HCT116 (cell line): Measurements from ENCODE around the gene LRRC4C. TPM values are rescaled to one million over a fixed set of nuclear protein-coding genes. Genes with fewer than 3 reads are reported as not detected.

Experiments used
- ATAC-seq: fragments of 200-7000 bp; cut with Tn5 transposase; 2 replicates; pipeline ENCODE4 v1.9.1; 2020; ENCODE audit warnings: mild to moderate bottlenecking, moderate library complexity
- BruUV-seq: library from RNA; stranded (reverse); fragments of 400-500 nt; replicated peaks from 2 replicates; lab custom pipeline; 2021; lab: Mats Ljungman, UMichigan
- CTCF ChIA-PET: fragments of 300-600 bp; sonication (Branson Sonifier 250); formaldehyde crosslinking; loops from one replicate; lab custom pipeline; 2021; ENCODE audit warnings: antibody characterized with exemption; lab: Charles Lee
- POLR2A ChIA-PET: fragments of 300-600, 350-600 bp; sonication (Branson Sonifier 250); formaldehyde crosslinking; loops from one replicate; lab custom pipeline; 2021; ENCODE audit warnings: antibody characterized with exemption; lab: Charles Lee
- RAD21 ChIA-PET, 2 experiments: fragments of 300-600 bp; sonication (Branson Sonifier 250); formaldehyde crosslinking; loops; one replicate each; lab custom pipeline; 2023; ENCODE audit warnings: low total read pairs in 2 of 2; ENCODE audit not compliant: uncharacterized antibody in 2 of 2, unreplicated experiment in 2 of 2, low non-redundant PET in 1 of 2; lab: Charles Lee
- DNase-seq: peaks from one replicate; pipeline ENCODE4 v3.0.0-alpha.2; 2010; ENCODE audit warnings: low read depth, low spot score
- H2AFZ ChIP-seq: fragments of 200-600 bp; shearing (Covaris generic), sonication (generic); 2 replicates; pipeline ENCODE4 v1.6.1; 2017; ENCODE audit warnings: low read depth, mixed run types, mixed read lengths, antibody characterized with exemption, low read length; ENCODE audit not compliant: poor library complexity, severe bottlenecking
- H3K27ac ChIP-seq: 2 replicates; pipeline ENCODE4 v1.5.1; 2012; ENCODE audit warnings: low read depth, low read length
- H3K27me3 ChIP-seq: fragments of 200-600 bp; sonication (generic); 2 replicates; pipeline ENCODE4 v1.6.1; 2016; ENCODE audit warnings: mixed run types, low read length, mixed read lengths; ENCODE audit not compliant: insufficient read depth
- H3K36me3 ChIP-seq, 2 experiments: fragments of 200-500 bp in 1 of 2; fragments of 200-600 bp in 1 of 2; sonication (Bioruptor generic) in 1 of 2; sonication (generic) in 1 of 2; 2 replicates each; pipeline versions ENCODE4 v1.5.1 to v1.6.1; 2014 to 2016; ENCODE audit warnings: low read length in 2 of 2, inconsistent platforms in 1 of 2, mixed read lengths in 1 of 2, mixed run types in 1 of 2; ENCODE audit not compliant: insufficient read depth in 2 of 2, control insufficient read depth in 1 of 2
- H3K4me1 ChIP-seq, 2 experiments: fragments of 200-600 bp in 1 of 2; sonication (generic) in 1 of 2; 2 replicates each; pipeline versions ENCODE4 v1.5.1 to v1.6.1; 2012 to 2017; ENCODE audit warnings: low read length in 2 of 2, inconsistent platforms in 1 of 2, mild to moderate bottlenecking in 1 of 2, mixed read lengths in 1 of 2, mixed run types in 1 of 2, moderate library complexity in 1 of 2; ENCODE audit not compliant: insufficient read depth in 2 of 2, control insufficient read depth in 1 of 2
- H3K4me2 ChIP-seq: fragments of 200-600 bp; sonication (generic); 2 replicates; pipeline ENCODE4 v1.6.1; 2017; ENCODE audit warnings: mixed run types, low read length, mixed read lengths
- H3K4me3 ChIP-seq, 2 experiments: fragments of 200-600 bp in 1 of 2; sonication (generic) in 1 of 2; replicated peaks in 1 of 2; 2 replicates each; pipeline ENCODE4 v1.5.1; 2011 to 2016; ENCODE audit warnings: low read length in 2 of 2, control low read depth in 1 of 2, low read depth in 1 of 2, mild to moderate bottlenecking in 1 of 2, mixed read lengths in 1 of 2, mixed run types in 1 of 2
- H3K79me2 ChIP-seq: fragments of 200-600 bp; sonication (generic); 2 replicates; pipeline ENCODE4 v1.6.1; 2017; ENCODE audit warnings: mild to moderate bottlenecking, mixed run types, low read length, moderate library complexity, mixed read lengths; ENCODE audit not compliant: insufficient read depth
- H3K9ac ChIP-seq: fragments of 200-600 bp; sonication (generic); 2 replicates; pipeline ENCODE4 v1.6.1; 2016; ENCODE audit warnings: low read length, mixed read lengths
- H3K9me2 ChIP-seq: fragments of 200-600 bp; sonication (generic), shearing (Covaris generic); 2 replicates; pipeline ENCODE4 v1.6.1; 2017; ENCODE audit warnings: mixed run types, mild to moderate bottlenecking, moderate library complexity; ENCODE audit not compliant: insufficient read depth
- H3K9me3 ChIP-seq, 2 experiments: fragments of 200-500 bp in 1 of 2; fragments of 200-600 bp in 1 of 2; sonication (Bioruptor generic) in 1 of 2; sonication (generic) in 1 of 2; 2 replicates each; pipeline ENCODE4 v1.6.1; 2014 to 2017; ENCODE audit warnings: low read length in 2 of 2, mixed read lengths in 2 of 2, inconsistent platforms in 1 of 2, low read depth in 1 of 2, mild to moderate bottlenecking in 1 of 2, mixed run types in 1 of 2, moderate library complexity in 1 of 2; ENCODE audit not compliant: control insufficient read depth in 1 of 2, insufficient read depth in 1 of 2
- H4K20me1 ChIP-seq: fragments of 200-600 bp; sonication (generic), shearing (Covaris generic); 2 replicates; pipeline ENCODE4 v1.6.1; 2017; ENCODE audit warnings: mixed run types, mild to moderate bottlenecking, moderate library complexity; ENCODE audit not compliant: insufficient read depth
- CBX3 ChIP-seq: IDR thresholded peaks from 2 replicates; pipeline ENCODE4 v1.6.1; 2012; ENCODE audit warnings: low read depth
- ELF1 ChIP-seq: IDR thresholded peaks from 2 replicates; pipeline ENCODE4 v1.6.1; 2012; ENCODE audit warnings: low read depth, borderline replicate concordance
- EZH2 ChIP-seq: fragments of 200-600 bp; sonication (generic); IDR thresholded peaks from 2 replicates; pipeline ENCODE4 v1.6.1; 2017; ENCODE audit warnings: antibody characterized with exemption, mixed run types
- EZH2phosphoT487 ChIP-seq: fragments of 200-600 bp; IDR thresholded peaks from 2 replicates; pipeline ENCODE4 v1.6.1; 2018; ENCODE audit warnings: antibody characterized with exemption, borderline replicate concordance
- JUND ChIP-seq: IDR thresholded peaks from 2 replicates; pipeline ENCODE4 v1.6.1; 2012
- POLR2AphosphoS5 ChIP-seq: IDR thresholded peaks from 2 replicates; pipeline ENCODE4 v1.6.1; 2011; ENCODE audit warnings: mild to moderate bottlenecking, low read depth, low read length, moderate library complexity
- RAD21 ChIP-seq: IDR thresholded peaks from 2 replicates; pipeline ENCODE4 v1.6.1; 2012; ENCODE audit warnings: low read depth, mild to moderate bottlenecking
- SP1 ChIP-seq: IDR thresholded peaks from 2 replicates; pipeline ENCODE4 v1.6.1; 2012; ENCODE audit warnings: low read depth
- SRF ChIP-seq: IDR thresholded peaks from 2 replicates; pipeline ENCODE4 v1.6.1; 2012; ENCODE audit warnings: low read depth
- TCF7L2 ChIP-seq: IDR thresholded peaks from 2 replicates; pipeline ENCODE4 v1.7.0; 2011; ENCODE audit warnings: borderline replicate concordance, inconsistent platforms; ENCODE audit not compliant: insufficient read depth, insufficient read length; ENCODE audit errors: extremely low read depth
- YY1 ChIP-seq: IDR thresholded peaks from 2 replicates; pipeline ENCODE4 v1.6.1; 2011; ENCODE audit warnings: low read length, low read depth, moderate library complexity, mild to moderate bottlenecking; ENCODE audit not compliant: insufficient replicate concordance; ENCODE audit errors: extremely low read depth
- ZNF274 ChIP-seq: fragments of 200-500 bp; sonication (Bioruptor generic); IDR thresholded peaks from 2 replicates; pipeline ENCODE4 v1.6.1; 2014; ENCODE audit warnings: mild to moderate bottlenecking, low read depth, low read length, inconsistent platforms
- intact Hi-C: fragments of 100-400 bp; cut with micrococcal nuclease; formaldehyde crosslinking; loops from 2 replicates; pipeline ENCODE4 v1.10.0; 2022
- total RNA-seq: library from RNA; stranded (reverse); gene quantifications from one replicate; pipeline ENCODE4 v1.2.1, GENCODE V29; 2021; ENCODE audit not compliant: unreplicated experiment
- TF ChIP-seq, protein P1 (sequence below): IDR thresholded peaks from 2 replicates; pipeline ENCODE4 v1.6.1; 2012; ENCODE audit warnings: low read depth
- TF ChIP-seq, protein P2 (sequence below): IDR thresholded peaks from 2 replicates; pipeline ENCODE4 v1.6.1; 2012
- TF ChIP-seq, protein P3 (sequence below), 3 experiments: fragments of 200-600 bp in 1 of 3; sonication (generic) in 1 of 3; IDR thresholded peaks in 2 of 3; conservative IDR thresholded peaks in 1 of 3; 2 replicates each; pipeline ENCODE4 v1.5.1; 2012 to 2017; ENCODE audit warnings: low read depth in 2 of 3, low read length in 2 of 3, antibody characterized with exemption in 1 of 3, borderline replicate concordance in 1 of 3, control low read depth in 1 of 3, mild to moderate bottlenecking in 1 of 3, mixed read lengths in 1 of 3, mixed run types in 1 of 3, moderate library complexity in 1 of 3; ENCODE audit not compliant: insufficient read depth in 1 of 3
- TF ChIP-seq, protein P4 (sequence below): IDR thresholded peaks from 2 replicates; pipeline ENCODE4 v1.6.1; 2011; ENCODE audit warnings: mild to moderate bottlenecking, low read length, moderate library complexity; ENCODE audit not compliant: insufficient replicate concordance; ENCODE audit errors: extremely low read depth

Gene LRRC4C
- total RNA-seq, 1 experiment from 2014 or later: not detected

DNA sequence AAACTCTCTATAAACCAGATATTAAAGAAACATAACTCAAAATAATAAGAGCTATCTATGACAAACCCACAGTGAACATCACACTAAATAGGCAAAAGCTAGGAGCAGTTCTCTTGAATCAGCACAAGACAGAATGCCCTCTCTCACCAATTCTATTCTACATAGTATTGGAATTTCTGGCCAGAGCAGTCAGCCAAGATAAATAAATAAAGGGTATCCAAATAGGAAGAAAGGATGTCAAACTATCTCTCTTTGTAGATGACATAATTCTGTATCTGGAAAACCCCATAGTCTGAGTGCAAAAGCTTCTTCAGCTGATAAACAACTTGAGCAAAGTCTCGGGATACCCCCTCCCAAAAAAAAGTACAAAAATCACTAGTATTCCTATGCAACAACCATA lies 359.8 kb downstream of the LRRC4C start:
- CTCF ChIA-PET: no interaction called here

More for the DNA sequence above, 359.8 kb downstream of the LRRC4C start:
- Histone ChIP-seq H3K9ac (no peak overlapping the region), H3K4me2 (no peak overlapping the region), H3K4me1 (no peaks in the 10 kb centered on the region), H3K4me3 (no peak overlapping the region), H4K20me1 (no peaks in the 10 kb centered on the region), H3K27me3 (no peaks in the 10 kb centered on the region), H3K27ac (no peak overlapping the region), H3K79me2 (no peaks in the 10 kb centered on the region), H3K9me2 (no peaks in the 10 kb centered on the region), H2AFZ (no peak overlapping the region), H3K9me3 (peaks cover 3 to 24% of the 10 kb centered on the region in 2 experiments; a peak in 3 of 4 replicates), H3K36me3 (no peaks in the 10 kb centered on the region)
- ChIA-PET POLR2A (no interaction called here), RAD21 (no interaction called here)
- TF ChIP-seq ELF1 (no peak), EZH2 (no peak), EZH2phosphoT487 (no peak), RAD21 (no peak), ZNF274 (no peak), CBX3 (no peak), TCF7L2 (no peak), SP1 (no peak), POLR2AphosphoS5 (no peak), JUND (no peak), YY1 (no peak), SRF (no peak)
- TF ChIP-seq, protein P1, sequence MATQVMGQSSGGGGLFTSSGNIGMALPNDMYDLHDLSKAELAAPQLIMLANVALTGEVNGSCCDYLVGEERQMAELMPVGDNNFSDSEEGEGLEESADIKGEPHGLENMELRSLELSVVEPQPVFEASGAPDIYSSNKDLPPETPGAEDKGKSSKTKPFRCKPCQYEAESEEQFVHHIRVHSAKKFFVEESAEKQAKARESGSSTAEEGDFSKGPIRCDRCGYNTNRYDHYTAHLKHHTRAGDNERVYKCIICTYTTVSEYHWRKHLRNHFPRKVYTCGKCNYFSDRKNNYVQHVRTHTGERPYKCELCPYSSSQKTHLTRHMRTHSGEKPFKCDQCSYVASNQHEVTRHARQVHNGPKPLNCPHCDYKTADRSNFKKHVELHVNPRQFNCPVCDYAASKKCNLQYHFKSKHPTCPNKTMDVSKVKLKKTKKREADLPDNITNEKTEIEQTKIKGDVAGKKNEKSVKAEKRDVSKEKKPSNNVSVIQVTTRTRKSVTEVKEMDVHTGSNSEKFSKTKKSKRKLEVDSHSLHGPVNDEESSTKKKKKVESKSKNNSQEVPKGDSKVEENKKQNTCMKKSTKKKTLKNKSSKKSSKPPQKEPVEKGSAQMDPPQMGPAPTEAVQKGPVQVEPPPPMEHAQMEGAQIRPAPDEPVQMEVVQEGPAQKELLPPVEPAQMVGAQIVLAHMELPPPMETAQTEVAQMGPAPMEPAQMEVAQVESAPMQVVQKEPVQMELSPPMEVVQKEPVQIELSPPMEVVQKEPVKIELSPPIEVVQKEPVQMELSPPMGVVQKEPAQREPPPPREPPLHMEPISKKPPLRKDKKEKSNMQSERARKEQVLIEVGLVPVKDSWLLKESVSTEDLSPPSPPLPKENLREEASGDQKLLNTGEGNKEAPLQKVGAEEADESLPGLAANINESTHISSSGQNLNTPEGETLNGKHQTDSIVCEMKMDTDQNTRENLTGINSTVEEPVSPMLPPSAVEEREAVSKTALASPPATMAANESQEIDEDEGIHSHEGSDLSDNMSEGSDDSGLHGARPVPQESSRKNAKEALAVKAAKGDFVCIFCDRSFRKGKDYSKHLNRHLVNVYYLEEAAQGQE: no peak
- TF ChIP-seq, protein P2, sequence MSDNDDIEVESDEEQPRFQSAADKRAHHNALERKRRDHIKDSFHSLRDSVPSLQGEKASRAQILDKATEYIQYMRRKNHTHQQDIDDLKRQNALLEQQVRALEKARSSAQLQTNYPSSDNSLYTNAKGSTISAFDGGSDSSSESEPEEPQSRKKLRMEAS: no peak
- TF ChIP-seq, protein P3, sequence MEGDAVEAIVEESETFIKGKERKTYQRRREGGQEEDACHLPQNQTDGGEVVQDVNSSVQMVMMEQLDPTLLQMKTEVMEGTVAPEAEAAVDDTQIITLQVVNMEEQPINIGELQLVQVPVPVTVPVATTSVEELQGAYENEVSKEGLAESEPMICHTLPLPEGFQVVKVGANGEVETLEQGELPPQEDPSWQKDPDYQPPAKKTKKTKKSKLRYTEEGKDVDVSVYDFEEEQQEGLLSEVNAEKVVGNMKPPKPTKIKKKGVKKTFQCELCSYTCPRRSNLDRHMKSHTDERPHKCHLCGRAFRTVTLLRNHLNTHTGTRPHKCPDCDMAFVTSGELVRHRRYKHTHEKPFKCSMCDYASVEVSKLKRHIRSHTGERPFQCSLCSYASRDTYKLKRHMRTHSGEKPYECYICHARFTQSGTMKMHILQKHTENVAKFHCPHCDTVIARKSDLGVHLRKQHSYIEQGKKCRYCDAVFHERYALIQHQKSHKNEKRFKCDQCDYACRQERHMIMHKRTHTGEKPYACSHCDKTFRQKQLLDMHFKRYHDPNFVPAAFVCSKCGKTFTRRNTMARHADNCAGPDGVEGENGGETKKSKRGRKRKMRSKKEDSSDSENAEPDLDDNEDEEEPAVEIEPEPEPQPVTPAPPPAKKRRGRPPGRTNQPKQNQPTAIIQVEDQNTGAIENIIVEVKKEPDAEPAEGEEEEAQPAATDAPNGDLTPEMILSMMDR (IDR thresholded peaks at IDR 0.05 in 2 of 3, conservative IDR thresholded peaks at IDR 0.05 in 1 of 3; ENCODE audit: borderline replicate concordance in 1 of 3, insufficient read depth in 1 of 3, low read depth in 2 of 3, low read length in 2 of 3): no peak
- TF ChIP-seq, protein P4, sequence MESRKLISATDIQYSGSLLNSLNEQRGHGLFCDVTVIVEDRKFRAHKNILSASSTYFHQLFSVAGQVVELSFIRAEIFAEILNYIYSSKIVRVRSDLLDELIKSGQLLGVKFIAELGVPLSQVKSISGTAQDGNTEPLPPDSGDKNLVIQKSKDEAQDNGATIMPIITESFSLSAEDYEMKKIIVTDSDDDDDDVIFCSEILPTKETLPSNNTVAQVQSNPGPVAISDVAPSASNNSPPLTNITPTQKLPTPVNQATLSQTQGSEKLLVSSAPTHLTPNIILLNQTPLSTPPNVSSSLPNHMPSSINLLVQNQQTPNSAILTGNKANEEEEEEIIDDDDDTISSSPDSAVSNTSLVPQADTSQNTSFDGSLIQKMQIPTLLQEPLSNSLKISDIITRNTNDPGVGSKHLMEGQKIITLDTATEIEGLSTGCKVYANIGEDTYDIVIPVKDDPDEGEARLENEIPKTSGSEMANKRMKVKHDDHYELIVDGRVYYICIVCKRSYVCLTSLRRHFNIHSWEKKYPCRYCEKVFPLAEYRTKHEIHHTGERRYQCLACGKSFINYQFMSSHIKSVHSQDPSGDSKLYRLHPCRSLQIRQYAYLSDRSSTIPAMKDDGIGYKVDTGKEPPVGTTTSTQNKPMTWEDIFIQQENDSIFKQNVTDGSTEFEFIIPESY: no peak
- intact Hi-C loops: no loop called here
- BruUV-seq: no TSS peak
- DNase-seq: no peak
- ATAC-seq: no peak
